ENCODE data around the gene NRROS.
A peak's percentile ranks its signal among the peaks of the same experiment; 100 is the strongest.
"Not testable (repeated sequence)": the region's sequence is repeated elsewhere in the genome, so short reads cannot be mapped to it uniquely, and the experiment has no call there.

NRROS gene

GRCh38 chr3:196625331-196625730, 14.2 kb upstream of the NRROS start:
- DNase-seq = no peak

GRCh38 chr3:196627918-196628231, 11.6 kb upstream of the NRROS start:
- no peak for DNase-seq

GRCh38 chr3:196629228-196629627, 10.3 kb upstream of the NRROS start:
- DNase-seq = no peak

- DNase-seq = no peak
Measured at GRCh38 chr3:196631682-196632045, 7.8 kb upstream of the NRROS start.

DNA sequence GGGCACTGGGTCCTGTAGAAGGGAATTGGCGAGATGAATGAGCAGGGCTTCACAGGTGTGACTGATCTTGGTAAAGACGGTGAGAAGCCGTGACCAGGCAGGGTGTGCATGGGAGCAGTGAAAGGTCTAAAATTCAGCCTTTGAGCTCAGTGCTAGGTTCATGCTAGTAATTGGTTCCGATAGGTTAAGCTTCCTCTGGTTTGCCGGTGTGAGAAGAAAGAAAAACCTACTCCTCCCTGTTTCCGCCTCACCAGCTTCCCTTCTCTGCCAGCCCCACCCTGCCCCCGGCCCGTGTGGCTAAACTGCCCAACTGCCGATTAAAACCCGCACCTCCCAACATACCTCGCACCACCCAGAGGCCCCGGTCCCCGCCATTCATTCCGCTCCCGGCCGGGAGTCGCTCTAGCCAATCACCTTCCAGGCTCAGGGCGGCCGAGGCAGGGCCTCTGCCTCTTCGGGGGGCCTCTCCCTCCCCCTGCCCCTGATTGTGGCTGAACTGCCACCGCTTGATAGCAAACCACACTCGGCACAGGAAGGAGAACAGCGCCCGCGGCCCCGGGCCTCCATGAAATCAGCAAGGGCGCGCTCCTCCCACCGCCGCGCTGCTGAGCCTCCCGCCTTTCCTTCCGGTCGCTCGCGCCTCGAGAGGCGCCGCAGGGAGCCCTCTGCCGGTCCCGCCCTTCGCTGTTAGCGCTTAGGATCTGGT, 7.3 kb upstream of the NRROS start:
- DNase-seq = peak; percentile 79 to 81

DNA sequence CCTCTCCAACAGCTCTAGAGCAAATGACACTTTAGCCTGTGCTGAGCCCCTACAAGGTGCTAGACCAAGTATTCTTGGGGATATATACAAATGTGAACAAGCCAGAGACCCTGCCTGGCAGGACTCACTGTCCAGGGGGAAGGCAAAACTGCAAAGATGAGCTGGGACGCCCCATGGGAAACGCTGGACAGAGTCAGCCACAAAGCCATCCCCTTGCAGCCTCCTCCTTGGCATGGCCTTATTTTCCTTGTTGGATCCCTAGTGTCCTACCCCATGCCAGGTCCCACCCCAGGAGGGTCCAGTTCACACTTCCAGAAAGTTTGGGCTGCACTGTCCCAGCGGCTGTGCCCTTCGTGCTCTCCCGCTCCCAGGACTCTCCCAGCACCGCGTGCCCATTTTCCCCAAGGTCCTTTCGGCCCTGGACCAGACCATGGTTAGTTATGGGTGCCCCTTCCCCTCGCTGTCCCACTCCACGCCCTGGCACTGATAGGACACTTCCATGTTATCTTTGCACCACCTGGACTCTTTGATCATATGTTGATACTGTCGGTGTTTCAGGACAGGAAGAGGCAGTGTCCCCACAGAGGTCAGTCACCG, 5.8 kb upstream of the NRROS start:
- no peak for DNase-seq

- no peak for DNase-seq
Measured at GRCh38 chr3:196634224-196634623, 5.3 kb upstream of the NRROS start.

- no peak for DNase-seq
Measured at GRCh38 chr3:196634829-196635228, 4.7 kb upstream of the NRROS start.

DNA sequence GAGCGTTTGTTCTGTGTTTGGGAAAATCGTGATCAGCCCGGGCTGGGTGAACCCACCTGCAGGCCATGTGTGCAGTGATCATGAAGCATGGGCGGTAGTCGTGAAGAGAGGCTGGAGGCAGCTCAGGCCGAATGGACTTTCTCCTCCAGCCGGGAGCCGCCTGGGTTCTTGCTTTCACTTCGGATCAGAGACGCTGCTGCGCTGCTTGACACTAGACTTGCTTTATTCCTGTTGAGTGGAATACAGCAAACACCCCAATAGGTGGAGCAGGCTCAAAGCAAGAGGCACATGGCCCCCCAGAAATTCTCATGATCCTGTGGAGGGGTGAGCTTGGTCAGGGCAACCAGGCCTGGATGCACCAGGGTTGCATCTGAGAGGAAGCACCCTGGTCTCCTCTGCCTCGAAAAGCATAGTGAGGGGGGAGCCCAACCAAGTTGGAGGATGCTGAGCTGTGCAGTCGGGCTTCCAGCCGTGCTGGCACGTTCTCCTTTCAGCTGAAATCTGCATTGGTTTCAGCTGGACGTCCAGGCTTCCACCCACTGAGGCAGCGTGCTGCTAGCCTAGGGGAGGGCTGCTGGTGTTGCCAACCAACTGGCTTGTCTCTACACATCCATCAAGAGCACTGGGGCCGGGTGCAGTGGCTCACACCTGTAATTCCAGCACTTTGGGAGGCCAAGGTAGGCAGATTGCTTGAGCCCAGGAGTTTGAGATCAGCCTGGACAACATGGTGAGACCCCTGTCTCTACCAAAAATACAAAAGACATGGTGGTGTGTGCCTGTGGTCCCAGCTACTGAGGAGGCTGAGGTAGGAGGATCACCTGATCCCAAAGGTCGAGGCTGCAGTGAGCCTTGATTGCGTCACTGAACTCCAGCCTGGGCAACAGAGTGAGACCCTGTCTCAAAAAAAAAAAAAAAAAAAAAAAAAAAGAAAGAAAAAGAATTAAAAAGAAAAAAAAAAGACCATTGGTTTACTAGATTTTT, 2.8 kb upstream of the NRROS start:
- no peak for DNase-seq

DNA sequence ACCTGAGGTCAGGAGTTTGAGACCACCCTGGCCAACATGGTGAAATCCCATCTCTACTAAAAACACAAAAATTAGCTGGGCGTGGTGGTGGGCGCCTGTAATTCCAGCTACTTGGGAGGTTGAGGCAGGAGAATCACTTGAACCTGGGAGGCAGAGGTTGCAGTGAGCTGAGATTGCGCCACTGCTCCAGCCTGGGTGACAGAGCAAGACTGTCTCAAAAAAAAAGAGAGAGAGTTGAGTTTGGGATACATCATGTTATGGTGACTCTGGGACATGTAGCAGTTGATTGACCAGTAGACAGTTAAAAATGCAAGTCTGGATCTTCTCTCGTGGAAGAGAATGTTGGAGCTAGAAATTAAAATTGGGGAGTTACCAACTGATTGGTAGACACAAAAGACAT, 1.6 kb upstream of the NRROS start:
- not testable (repeated sequence) for DNase-seq

- DNase-seq = peak in 1 of 2 experiments; percentile 49
Measured at GRCh38 chr3:196638861-196639482, 522 bp upstream of the NRROS start.

DNA sequence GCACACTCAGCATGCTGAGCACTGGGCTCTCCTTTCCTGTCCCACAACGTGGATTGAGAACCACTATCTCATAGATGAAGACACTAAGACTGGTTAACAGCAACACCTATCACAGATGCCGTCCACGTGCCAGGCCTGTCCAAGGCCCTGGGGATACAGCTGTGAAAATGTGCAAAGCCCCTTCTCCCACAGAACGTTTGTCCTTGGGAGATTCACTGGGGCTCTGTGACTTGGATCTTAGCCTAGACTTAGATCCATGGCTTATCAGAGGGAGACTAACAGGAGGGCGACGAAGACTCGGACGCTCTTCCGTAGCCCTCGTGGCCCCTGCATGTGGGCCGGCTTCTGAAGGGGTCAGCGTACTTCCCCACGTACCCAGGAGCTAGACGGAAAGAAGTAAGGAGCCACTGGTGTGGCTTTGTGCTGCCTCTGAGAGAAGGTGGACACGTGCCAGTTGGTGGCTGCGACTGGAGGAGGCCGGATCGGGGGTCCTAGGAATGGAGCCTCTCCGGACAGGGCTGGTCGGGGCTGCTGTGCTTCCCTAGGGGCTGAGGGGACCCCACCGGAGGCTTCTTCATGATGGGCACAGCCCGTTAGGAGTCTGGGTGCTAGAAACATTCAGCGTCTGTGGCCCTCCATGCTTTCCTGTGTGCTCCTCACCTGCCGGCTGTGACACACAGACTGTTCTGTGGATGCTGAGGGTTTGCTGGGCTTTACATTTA, 964 bp downstream of the NRROS start:
- no peak for DNase-seq

DNA sequence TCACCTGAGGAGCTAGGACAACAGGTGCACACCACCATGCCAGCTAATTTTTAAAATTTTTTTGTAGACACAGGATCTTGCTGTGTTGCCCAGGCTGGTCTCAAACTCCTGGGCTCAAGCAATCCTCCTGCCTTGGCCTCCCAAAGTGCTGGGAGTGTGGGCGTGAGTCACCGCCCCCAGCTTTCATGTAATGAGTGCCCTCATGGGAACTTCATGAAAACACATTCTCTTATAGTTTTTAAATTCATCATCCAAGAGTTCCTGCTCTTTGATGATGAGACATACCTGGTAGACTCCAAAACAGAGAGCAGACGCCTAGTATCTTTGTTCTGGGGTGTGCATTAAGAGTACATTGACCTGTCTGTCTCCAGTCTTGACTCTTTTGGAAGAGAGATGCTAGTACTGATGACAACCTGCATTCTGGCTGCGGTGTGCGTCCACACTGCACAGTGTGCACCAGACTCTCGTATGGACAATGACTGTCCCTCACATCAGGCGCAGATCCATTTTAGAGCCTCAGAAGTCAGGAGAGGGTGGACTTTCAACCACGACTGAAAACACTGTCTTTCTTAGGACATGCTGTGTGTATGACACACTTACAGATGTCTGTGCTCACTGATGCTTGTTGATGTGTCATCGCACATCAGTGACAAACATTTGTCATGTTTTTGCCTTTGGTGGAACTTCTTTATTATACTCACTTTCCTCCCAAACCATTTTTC, 2.0 kb downstream of the NRROS start:
- DNase-seq = no peak

GRCh38 chr3:196642434-196642833, 2.9 kb downstream of the NRROS start:
- DNase-seq = no peak

DNA sequence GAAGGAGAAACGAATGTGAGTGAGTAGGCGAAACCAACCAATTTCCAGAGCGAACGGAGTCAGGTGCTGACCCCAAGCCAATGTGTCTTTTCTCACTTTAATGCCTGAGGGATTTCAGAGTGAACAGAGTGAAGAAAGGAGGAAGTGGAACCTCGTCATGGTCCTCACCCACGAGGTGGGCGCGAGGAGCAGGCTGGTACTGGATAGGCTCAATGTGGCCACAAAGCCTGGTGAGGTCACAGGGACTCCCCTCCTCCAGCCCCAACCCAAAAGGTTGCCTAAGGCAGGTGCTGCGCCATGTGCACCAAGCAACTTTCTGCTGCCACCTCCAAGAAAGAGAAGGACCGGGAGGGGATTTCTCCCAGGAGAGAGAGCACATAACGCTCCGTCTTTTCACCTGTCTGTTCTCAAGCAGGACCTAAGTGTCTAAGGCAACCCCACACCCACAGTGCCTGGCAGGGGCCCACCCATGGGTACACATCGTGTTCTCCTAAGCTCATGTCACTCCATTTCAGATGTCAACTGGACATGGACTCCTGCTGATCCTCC, 3.8 kb downstream of the NRROS start:
- DNase-seq = no peak

DNA sequence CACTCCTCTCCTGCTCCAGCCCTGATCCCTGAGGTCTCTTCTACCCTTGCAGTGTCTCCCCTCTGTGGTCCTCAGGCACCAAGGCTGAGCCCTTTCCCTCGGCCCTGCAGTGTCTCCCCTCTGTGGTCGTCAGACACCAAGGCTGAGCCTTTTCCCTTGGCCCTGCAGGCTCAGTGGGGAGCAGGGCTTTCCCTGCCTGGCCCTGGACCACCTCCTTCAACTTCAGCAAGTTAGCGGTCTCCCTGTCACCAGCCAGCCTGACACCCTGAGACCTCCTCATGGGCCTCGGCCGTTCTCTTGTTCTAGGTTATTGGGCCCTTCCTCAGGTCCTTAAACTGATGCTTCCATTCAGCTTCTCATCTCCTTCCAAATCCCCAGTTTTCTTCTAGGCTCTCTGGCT, 4.3 kb downstream of the NRROS start:
- no peak for DNase-seq

DNA sequence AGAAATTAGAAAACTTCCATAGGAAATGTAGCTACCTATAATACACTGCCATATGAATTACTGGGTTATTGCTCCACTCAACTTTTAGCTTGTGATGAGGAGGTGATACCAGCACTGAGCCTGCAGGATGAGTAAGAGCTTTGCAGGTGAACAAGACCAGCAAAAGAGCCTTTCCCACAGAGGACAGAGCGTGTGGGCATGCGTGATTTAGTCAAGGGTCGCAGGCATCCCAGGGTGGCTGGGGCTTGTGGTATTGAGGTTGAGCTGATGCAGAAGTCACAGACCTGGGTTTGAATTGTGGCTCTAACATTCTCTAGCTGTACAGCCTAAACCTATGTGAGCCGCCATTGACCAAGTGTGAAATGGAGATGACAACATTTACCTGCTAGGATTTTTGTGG, 5.6 kb downstream of the NRROS start:
- no peak for DNase-seq

- no peak for DNase-seq
Measured at GRCh38 chr3:196645897-196646665, 6.6 kb downstream of the NRROS start.

GRCh38 chr3:196646666-196647216, 7.2 kb downstream of the NRROS start:
- DNase-seq = no peak

DNA sequence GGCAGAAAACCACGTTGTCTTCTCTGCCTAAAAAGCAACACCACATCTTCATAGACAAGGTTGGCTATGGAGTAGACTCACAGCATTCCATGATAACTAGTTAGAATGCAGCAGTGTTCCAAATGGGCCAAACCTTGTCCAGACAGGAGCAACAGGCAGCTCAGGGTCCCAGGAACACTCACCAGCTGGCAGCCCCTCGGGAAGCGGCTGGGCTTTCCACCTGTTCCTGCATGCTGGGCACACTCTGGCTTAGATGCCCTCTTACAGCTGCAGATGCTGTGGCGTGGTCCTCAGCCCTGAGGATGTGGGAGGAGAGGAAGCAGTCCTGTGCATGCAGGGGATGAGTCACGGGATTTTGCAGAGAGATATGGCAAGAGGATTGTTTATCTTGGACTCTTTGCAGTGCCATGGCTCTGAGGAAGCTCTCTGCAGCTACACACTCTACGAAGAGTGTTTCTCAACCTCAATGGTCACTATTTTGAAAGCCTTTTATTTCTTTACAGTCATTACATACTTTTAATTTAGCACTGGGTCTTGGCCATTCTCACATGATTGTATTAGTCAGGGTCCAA, 11.3 kb downstream of the NRROS start:
- DNase-seq = no peak

All from NCI-H187 (cell line).